Measurements from ENCODE around the gene OR2L3.

Gene OR2L3

DNA sequence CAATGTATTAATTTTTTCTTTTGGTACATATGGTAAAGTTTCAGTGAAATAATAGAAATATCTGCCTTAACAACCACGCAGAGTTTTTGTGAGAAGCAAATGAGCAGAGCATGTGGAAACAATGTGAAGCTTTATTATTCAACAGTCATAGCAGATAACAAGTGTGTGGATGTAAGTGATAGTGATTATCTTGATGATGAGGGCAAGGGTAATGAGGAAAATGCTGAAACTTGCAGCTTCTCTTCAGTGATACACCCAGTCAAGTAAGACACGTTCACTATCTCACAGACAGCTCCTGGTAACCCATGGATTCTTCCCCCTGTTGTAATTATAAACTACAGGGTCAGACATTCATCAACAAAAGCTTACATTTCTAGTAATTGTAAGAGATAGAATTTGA lies 47.8 kb upstream of the OR2L3 start:
- Histone ChIP-seq H3K27ac (ENCODE audit: extremely low read depth, low read depth, low read length) (no peak overlapping the region), H3K4me3 (ENCODE audit: low read depth, low read length) (no peak overlapping the region), H3K9me3 (ENCODE audit: control insufficient read depth, insufficient read depth, low read depth, low read length) (no peaks in the 10 kb centered on the region), H3K36me3 (ENCODE audit: control insufficient read depth in 2 of 2, insufficient read depth in 1 of 2, low read length in 2 of 2) (no peaks in the 10 kb centered on the region), H3K4me1 (ENCODE audit: control insufficient read depth, insufficient read depth, low read length) (no peaks in the 10 kb centered on the region)
- TF ChIP-seq ZNF184 (tag by site-specific recombination; IDR thresholded peaks at IDR 0.05) = no peak
- TF ChIP-seq, protein P1, sequence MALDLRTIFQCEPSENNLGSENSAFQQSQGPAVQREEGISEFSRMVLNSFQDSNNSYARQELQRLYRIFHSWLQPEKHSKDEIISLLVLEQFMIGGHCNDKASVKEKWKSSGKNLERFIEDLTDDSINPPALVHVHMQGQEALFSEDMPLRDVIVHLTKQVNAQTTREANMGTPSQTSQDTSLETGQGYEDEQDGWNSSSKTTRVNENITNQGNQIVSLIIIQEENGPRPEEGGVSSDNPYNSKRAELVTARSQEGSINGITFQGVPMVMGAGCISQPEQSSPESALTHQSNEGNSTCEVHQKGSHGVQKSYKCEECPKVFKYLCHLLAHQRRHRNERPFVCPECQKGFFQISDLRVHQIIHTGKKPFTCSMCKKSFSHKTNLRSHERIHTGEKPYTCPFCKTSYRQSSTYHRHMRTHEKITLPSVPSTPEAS (tag by site-specific recombination; IDR thresholded peaks at IDR 0.05) = no peak
- TF ChIP-seq, protein P2, sequence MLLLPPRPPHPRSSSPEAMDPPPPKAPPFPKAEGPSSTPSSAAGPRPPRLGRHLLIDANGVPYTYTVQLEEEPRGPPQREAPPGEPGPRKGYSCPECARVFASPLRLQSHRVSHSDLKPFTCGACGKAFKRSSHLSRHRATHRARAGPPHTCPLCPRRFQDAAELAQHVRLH (tag by site-specific recombination; IDR thresholded peaks at IDR 0.05) = no peak
- CTCF ChIA-PET = no interaction called here
- POLR2A ChIA-PET = no interaction called here

DNA sequence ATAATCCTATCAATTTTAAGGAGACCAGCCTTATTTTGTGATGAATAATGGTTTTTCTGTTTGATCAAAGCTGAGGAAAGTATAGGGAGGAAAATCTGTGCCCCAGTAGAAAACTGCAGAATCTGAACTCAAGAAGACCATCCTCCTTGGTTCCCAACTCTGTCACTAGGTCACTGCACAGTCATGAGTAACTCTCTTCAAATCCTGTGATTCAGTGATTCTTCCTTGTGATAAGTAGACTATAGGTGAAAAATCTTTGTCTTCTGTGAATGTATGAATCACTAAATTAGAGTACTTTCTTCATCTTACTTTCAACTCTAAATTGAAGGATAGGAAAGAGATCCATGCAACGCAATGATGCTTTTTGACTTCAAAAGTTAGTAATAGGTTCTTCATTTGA lies 46.5 kb upstream of the OR2L3 start:
- TF ChIP-seq ZBTB20 (tag by site-specific recombination; IDR thresholded peaks at IDR 0.05) (no peak), ZNF776 (tag by site-specific recombination; IDR thresholded peaks at IDR 0.05; ENCODE audit: borderline replicate concordance) (no peak), YY2 (tag by site-specific recombination; IDR thresholded peaks at IDR 0.05) (no peak), ZNF473 (tag by site-specific recombination; IDR thresholded peaks at IDR 0.05) (no peak), ZNF423 (tag by site-specific recombination; IDR thresholded peaks at IDR 0.05) (no peak), ZNF555 (tag by site-specific recombination; conservative IDR thresholded peaks at IDR 0.05) (no peak), ZNF239 (tag by site-specific recombination; IDR thresholded peaks at IDR 0.05) (no peak), ZNF2 (tag by site-specific recombination; IDR thresholded peaks at IDR 0.05) (no peak), IKZF3 (tag by site-specific recombination; IDR thresholded peaks at IDR 0.05) (no peak)
- TF ChIP-seq, protein P3, sequence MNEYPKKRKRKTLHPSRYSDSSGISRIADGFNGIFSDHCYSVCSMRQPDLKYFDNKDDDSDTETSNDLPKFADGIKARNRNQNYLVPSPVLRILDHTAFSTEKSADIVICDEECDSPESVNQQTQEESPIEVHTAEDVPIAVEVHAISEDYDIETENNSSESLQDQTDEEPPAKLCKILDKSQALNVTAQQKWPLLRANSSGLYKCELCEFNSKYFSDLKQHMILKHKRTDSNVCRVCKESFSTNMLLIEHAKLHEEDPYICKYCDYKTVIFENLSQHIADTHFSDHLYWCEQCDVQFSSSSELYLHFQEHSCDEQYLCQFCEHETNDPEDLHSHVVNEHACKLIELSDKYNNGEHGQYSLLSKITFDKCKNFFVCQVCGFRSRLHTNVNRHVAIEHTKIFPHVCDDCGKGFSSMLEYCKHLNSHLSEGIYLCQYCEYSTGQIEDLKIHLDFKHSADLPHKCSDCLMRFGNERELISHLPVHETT (tag by site-specific recombination; IDR thresholded peaks at IDR 0.05) = no peak
- TF ChIP-seq, protein P4, sequence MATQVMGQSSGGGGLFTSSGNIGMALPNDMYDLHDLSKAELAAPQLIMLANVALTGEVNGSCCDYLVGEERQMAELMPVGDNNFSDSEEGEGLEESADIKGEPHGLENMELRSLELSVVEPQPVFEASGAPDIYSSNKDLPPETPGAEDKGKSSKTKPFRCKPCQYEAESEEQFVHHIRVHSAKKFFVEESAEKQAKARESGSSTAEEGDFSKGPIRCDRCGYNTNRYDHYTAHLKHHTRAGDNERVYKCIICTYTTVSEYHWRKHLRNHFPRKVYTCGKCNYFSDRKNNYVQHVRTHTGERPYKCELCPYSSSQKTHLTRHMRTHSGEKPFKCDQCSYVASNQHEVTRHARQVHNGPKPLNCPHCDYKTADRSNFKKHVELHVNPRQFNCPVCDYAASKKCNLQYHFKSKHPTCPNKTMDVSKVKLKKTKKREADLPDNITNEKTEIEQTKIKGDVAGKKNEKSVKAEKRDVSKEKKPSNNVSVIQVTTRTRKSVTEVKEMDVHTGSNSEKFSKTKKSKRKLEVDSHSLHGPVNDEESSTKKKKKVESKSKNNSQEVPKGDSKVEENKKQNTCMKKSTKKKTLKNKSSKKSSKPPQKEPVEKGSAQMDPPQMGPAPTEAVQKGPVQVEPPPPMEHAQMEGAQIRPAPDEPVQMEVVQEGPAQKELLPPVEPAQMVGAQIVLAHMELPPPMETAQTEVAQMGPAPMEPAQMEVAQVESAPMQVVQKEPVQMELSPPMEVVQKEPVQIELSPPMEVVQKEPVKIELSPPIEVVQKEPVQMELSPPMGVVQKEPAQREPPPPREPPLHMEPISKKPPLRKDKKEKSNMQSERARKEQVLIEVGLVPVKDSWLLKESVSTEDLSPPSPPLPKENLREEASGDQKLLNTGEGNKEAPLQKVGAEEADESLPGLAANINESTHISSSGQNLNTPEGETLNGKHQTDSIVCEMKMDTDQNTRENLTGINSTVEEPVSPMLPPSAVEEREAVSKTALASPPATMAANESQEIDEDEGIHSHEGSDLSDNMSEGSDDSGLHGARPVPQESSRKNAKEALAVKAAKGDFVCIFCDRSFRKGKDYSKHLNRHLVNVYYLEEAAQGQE (tag by site-specific recombination; IDR thresholded peaks at IDR 0.05) = no peak
- TF ChIP-seq, protein P2 (tag by site-specific recombination; IDR thresholded peaks at IDR 0.05) = no peak
- POLR2A ChIA-PET = no interaction called here
- CTCF ChIA-PET = no interaction called here
- H3K4me1 ChIP-seq (ENCODE audit: control insufficient read depth, insufficient read depth, low read length) = no peaks in the 10 kb centered on the region
- H3K27ac ChIP-seq (ENCODE audit: extremely low read depth, low read depth, low read length) = no peak overlapping the region
- H3K9me3 ChIP-seq (ENCODE audit: control insufficient read depth, insufficient read depth, low read depth, low read length) = no peaks in the 10 kb centered on the region
- H3K36me3 ChIP-seq (ENCODE audit: control insufficient read depth in 2 of 2, insufficient read depth in 1 of 2, low read length in 2 of 2) = no peaks in the 10 kb centered on the region
- no peak overlapping the region for H3K4me3 ChIP-seq (ENCODE audit: low read depth, low read length)

DNA sequence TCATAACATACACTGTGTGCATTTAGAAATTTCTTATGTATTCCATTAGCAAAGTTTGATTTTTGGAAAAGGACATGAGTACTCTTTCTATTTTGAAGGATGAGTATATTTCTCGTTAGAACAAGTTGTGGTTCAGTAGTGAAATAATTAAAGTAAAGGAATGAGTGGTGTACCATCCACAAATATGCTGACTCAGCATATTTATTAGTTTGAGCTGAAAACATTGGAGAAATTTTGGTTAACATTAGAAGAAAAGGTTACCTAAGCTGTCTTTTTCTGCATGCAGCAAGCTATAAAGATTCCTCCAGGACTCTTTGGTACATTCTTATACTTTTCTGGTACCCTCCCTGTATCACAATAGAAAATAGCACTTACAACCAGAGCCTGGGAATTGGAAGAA lies 38.9 kb upstream of the OR2L3 start:
- ChIA-PET POLR2A (no interaction called here), CTCF (no interaction called here)
- H3K4me3 ChIP-seq (ENCODE audit: low read depth, low read length) = no peak overlapping the region
- no peaks in the 10 kb centered on the region for H3K4me1 ChIP-seq (ENCODE audit: control insufficient read depth, insufficient read depth, low read length)
- no peaks in the 10 kb centered on the region for H3K9me3 ChIP-seq (ENCODE audit: control insufficient read depth, insufficient read depth, low read depth, low read length)
- no peak overlapping the region for H3K27ac ChIP-seq (ENCODE audit: extremely low read depth, low read depth, low read length)
- no peaks in the 10 kb centered on the region for H3K36me3 ChIP-seq (ENCODE audit: control insufficient read depth in 2 of 2, insufficient read depth in 1 of 2, low read length in 2 of 2)
- TF ChIP-seq, protein P5, sequence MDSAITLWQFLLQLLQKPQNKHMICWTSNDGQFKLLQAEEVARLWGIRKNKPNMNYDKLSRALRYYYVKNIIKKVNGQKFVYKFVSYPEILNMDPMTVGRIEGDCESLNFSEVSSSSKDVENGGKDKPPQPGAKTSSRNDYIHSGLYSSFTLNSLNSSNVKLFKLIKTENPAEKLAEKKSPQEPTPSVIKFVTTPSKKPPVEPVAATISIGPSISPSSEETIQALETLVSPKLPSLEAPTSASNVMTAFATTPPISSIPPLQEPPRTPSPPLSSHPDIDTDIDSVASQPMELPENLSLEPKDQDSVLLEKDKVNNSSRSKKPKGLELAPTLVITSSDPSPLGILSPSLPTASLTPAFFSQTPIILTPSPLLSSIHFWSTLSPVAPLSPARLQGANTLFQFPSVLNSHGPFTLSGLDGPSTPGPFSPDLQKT (IDR thresholded peaks at IDR 0.05; ENCODE audit: borderline replicate concordance, low read depth, low read length) = no peak
- TF ChIP-seq, protein P6, sequence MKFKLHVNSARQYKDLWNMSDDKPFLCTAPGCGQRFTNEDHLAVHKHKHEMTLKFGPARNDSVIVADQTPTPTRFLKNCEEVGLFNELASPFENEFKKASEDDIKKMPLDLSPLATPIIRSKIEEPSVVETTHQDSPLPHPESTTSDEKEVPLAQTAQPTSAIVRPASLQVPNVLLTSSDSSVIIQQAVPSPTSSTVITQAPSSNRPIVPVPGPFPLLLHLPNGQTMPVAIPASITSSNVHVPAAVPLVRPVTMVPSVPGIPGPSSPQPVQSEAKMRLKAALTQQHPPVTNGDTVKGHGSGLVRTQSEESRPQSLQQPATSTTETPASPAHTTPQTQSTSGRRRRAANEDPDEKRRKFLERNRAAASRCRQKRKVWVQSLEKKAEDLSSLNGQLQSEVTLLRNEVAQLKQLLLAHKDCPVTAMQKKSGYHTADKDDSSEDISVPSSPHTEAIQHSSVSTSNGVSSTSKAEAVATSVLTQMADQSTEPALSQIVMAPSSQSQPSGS (tag by site-specific recombination; IDR thresholded peaks at IDR 0.05; ENCODE audit: low read depth) = no peak
- TF ChIP-seq, protein P7, sequence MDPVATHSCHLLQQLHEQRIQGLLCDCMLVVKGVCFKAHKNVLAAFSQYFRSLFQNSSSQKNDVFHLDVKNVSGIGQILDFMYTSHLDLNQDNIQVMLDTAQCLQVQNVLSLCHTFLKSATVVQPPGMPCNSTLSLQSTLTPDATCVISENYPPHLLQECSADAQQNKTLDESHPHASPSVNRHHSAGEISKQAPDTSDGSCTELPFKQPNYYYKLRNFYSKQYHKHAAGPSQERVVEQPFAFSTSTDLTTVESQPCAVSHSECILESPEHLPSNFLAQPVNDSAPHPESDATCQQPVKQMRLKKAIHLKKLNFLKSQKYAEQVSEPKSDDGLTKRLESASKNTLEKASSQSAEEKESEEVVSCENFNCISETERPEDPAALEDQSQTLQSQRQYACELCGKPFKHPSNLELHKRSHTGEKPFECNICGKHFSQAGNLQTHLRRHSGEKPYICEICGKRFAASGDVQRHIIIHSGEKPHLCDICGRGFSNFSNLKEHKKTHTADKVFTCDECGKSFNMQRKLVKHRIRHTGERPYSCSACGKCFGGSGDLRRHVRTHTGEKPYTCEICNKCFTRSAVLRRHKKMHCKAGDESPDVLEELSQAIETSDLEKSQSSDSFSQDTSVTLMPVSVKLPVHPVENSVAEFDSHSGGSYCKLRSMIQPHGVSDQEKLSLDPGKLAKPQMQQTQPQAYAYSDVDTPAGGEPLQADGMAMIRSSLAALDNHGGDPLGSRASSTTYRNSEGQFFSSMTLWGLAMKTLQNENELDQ (tag by site-specific recombination; IDR thresholded peaks at IDR 0.05; ENCODE audit: low read depth) = no peak
